Nephron progenitor cell (in vitro differentiated cells): Measurements from ENCODE around the gene CHD6.
A peak's percentile ranks its signal among the peaks of the same experiment; 100 is the strongest.

Source experiments
- DNase-seq: peaks from one replicate; pipeline ENCODE4 v3.0.0; 2021
- H3K27ac Mint-ChIP-seq: 2 replicates; pipeline ENCODE4 v1.8.0; 2021; ENCODE audit warnings: mild to moderate bottlenecking, moderate library complexity, mixed read lengths
- H3K27me3 Mint-ChIP-seq: 2 replicates; pipeline ENCODE4 v1.8.0; 2021; ENCODE audit warnings: mild to moderate bottlenecking, low read depth, mixed read lengths; ENCODE audit not compliant: poor library complexity
- H3K36me3 Mint-ChIP-seq: 2 replicates; pipeline ENCODE4 v1.8.0; 2021; ENCODE audit warnings: low read depth, mixed read lengths
- H3K4me1 Mint-ChIP-seq: 2 replicates; pipeline ENCODE4 v1.8.0; 2021; ENCODE audit warnings: mixed read lengths
- H3K4me3 Mint-ChIP-seq: 2 replicates; pipeline ENCODE4 v1.8.0; 2021; ENCODE audit warnings: mild to moderate bottlenecking, moderate library complexity, mixed read lengths
- H3K9me3 Mint-ChIP-seq: 2 replicates; pipeline ENCODE4 v1.8.0; 2021; ENCODE audit warnings: mild to moderate bottlenecking, moderate library complexity, mixed read lengths
- TF ChIP-seq, protein P1 (sequence below): fragments of 200-600 bp; sonication (generic); IDR thresholded peaks from 2 replicates; pipeline ENCODE4 v1.5.0; 2021; ENCODE audit warnings: antibody characterized with exemption

CHD6 gene

GRCh38 chr20:41377275-41377674 lies 240.9 kb downstream of the CHD6 start:
- Mint-ChIP-seq H3K27me3 (peaks cover 38% of the 10 kb centered on the region), H3K9me3 (peaks cover 10% of the 10 kb centered on the region), H3K4me3 (no peak overlapping the region), H3K4me1 (peaks cover 52% of the 10 kb centered on the region), H3K36me3 (no peaks in the 10 kb centered on the region), H3K27ac (no peak overlapping the region)
- TF ChIP-seq, protein P1, sequence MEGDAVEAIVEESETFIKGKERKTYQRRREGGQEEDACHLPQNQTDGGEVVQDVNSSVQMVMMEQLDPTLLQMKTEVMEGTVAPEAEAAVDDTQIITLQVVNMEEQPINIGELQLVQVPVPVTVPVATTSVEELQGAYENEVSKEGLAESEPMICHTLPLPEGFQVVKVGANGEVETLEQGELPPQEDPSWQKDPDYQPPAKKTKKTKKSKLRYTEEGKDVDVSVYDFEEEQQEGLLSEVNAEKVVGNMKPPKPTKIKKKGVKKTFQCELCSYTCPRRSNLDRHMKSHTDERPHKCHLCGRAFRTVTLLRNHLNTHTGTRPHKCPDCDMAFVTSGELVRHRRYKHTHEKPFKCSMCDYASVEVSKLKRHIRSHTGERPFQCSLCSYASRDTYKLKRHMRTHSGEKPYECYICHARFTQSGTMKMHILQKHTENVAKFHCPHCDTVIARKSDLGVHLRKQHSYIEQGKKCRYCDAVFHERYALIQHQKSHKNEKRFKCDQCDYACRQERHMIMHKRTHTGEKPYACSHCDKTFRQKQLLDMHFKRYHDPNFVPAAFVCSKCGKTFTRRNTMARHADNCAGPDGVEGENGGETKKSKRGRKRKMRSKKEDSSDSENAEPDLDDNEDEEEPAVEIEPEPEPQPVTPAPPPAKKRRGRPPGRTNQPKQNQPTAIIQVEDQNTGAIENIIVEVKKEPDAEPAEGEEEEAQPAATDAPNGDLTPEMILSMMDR = no peak
- no peak for DNase-seq

DNA sequence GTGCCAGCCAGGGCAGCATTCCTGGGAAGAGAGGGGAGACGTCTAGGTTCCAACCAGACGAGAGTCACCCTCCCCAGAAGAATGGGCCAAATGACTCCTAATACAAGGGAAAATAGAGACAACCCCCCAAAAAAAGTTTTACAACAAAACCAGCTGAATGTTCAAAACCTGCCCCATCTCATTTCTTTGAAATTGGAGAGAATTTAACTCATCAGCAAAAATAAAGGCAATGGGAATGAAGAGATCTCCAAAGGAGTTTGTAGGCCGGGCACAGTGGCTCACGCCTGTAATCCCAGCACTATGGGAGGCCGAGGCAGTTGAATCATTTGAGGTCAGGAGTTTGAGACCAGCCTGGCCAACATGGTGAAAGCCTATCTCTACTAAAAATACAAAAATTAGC lies 241.8 kb downstream of the CHD6 start:
- TF ChIP-seq, protein P1 = no peak
- Mint-ChIP-seq H3K9me3 (peaks cover 17% of the 10 kb centered on the region), H3K27me3 (peaks cover 31% of the 10 kb centered on the region), H3K4me3 (no peak overlapping the region), H3K27ac (no peak overlapping the region), H3K4me1 (peaks cover 52% of the 10 kb centered on the region), H3K36me3 (no peaks in the 10 kb centered on the region)
- DNase-seq = no peak

DNA sequence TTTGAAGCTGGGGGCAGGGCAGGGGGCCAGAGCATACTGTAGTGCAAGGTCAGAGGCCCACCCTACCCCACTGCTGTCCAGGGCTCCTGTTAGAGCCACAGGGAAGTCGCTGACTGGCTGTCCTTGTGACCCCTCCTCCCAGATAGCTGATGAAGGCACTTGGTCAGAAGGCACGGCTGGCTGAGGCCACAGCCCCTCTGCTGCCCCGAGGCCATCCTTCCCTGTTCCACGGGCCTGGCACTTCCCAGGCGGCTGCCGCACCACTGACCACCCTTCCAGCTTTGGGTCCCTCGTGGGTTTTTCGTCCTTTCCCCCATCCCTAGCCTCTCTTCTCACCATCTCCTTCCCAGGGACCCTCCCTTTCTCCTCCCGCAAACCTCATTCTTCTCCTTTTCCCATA lies 242.3 kb downstream of the CHD6 start:
- DNase-seq = no peak
- H3K27me3 Mint-ChIP-seq = peaks cover 29% of the 10 kb centered on the region
- peaks cover 22% of the 10 kb centered on the region for H3K9me3 Mint-ChIP-seq
- no peaks in the 10 kb centered on the region for H3K36me3 Mint-ChIP-seq
- TF ChIP-seq, protein P1 = no peak
- peaks cover 52% of the 10 kb centered on the region for H3K4me1 Mint-ChIP-seq
- H3K4me3 Mint-ChIP-seq = no peak overlapping the region
- no peak overlapping the region for H3K27ac Mint-ChIP-seq

DNA sequence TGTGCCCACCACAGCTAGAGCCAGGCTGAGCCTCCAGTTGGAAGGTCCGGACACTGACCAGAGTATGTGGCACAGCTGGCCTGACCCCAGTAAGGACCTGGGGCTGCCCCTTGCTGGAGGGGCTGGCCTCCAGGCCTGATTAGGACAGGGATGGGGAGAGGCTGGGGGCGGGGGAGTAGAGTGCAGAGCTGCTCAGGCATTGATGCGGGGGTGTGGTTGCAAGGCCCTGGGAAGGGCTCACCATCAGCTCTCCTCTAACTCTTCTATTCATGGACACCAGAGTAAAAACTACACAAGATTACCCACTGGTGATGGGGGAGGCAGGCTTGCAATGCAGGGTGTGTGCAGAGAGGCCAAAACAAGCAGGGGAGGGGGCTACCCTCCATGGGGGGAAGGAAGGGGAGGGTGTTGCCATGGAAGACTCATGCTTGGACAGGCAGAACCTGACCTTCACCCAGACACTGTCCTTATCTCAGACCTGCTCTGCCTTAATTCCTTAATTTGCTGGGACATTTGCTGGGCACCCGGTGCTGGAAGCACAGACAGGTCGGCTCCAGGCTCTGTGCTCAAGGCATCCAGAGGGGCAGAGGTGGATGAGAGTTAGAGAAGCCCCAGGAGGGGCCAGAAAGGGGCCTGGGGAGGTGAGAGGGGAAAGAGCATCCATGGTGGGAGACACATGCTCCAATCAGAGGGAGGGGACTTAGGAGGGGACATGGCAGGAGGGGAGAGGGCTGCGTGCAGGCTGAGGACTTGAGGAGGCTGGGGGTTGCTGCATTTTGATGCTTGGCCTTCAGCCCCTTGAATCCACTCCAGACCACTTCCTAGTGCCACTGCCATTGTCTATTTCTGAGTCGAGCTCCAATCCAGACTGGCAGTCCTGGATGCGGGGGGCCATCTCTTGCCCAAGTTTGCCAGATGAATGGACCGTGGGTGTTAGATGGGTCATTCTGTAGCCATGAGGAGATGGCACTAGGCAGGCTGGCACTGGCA lies 244.0 kb downstream of the CHD6 start:
- Mint-ChIP-seq H3K4me3 (peak overlapping the region; percentile 24), H3K27me3 (peaks cover 30% of the 10 kb centered on the region), H3K27ac (peak overlapping the region; percentile 80), H3K36me3 (no peaks in the 10 kb centered on the region), H3K9me3 (peaks cover 22% of the 10 kb centered on the region), H3K4me1 (peaks cover 52% of the 10 kb centered on the region)
- DNase-seq = no peak
- TF ChIP-seq, protein P1 = no peak

GRCh38 chr20:41373251-41373783 lies 244.9 kb downstream of the CHD6 start:
- no peak overlapping the region for H3K4me3 Mint-ChIP-seq
- DNase-seq = no peak
- no peak overlapping the region for H3K27ac Mint-ChIP-seq
- TF ChIP-seq, protein P1 = no peak
- H3K9me3 Mint-ChIP-seq = peaks cover 22% of the 10 kb centered on the region
- peaks cover 35% of the 10 kb centered on the region for H3K27me3 Mint-ChIP-seq
- H3K4me1 Mint-ChIP-seq = peaks cover 52% of the 10 kb centered on the region
- H3K36me3 Mint-ChIP-seq = no peaks in the 10 kb centered on the region
